GM12878 (cell line): ENCODE data around the gene RCAN2. TPM values are rescaled to one million over a fixed set of nuclear protein-coding genes. Genes with fewer than 3 reads are reported as not detected.

ENCODE experiments used
- ATAC-seq: fragments of 200-7000 bp; cut with Tn5 transposase; 3 replicates; pipeline ENCODE4 v1.9.1; 2020; ENCODE audit warnings: mild to moderate bottlenecking, moderate library complexity
- BruUV-seq: library from RNA; stranded (reverse); fragments of 400-500 nt; replicated peaks from 2 replicates; lab custom pipeline; 2021; lab: Mats Ljungman, UMichigan
- CTCF ChIA-PET: fragments of 300-600 bp; sonication (Branson Sonifier 250); formaldehyde crosslinking; extraction: SDS; loops from one replicate; lab custom pipeline; 2021; ENCODE audit warnings: inconsistent platforms; lab: Yijun Ruan, JAX
- POLR2A ChIA-PET: fragments of 350-600 bp; formaldehyde crosslinking; extraction: SDS; loops from one replicate; lab custom pipeline; 2021; ENCODE audit warnings: inconsistent platforms; lab: Charles Lee
- RAD21 ChIA-PET: fragments of 300-600 bp; sonication (Branson Sonifier 250); formaldehyde crosslinking; loops from one replicate; lab custom pipeline; 2023; ENCODE audit warnings: antibody characterized with exemption; ENCODE audit not compliant: unreplicated experiment; lab: Charles Lee
- SMC1A ChIA-PET: fragments of 300-600 bp; sonication (Branson Sonifier 250); formaldehyde crosslinking; loops from one replicate; lab custom pipeline; 2023; ENCODE audit not compliant: unreplicated experiment, uncharacterized antibody; lab: Charles Lee
- DNase-seq: peaks from one replicate; pipeline ENCODE4 v3.0.0-alpha.2; 2011; ENCODE audit warnings: low read depth, low spot score
- FAIRE-seq: peaks from 3 replicates; lab custom pipeline; 2011; peaks lifted over from hg19 to GRCh38; lab: Jason Lieb, UNC
- H2AFZ ChIP-seq: 2 replicates; pipeline ENCODE4 v1.6.0; 2011; ENCODE audit warnings: low read depth, low read length, control low read depth; ENCODE audit not compliant: control insufficient read depth
- H3K27ac ChIP-seq: 2 replicates; pipeline ENCODE4 v1.5.1; 2011; ENCODE audit warnings: control low read depth; ENCODE audit not compliant: control insufficient read depth, insufficient read depth
- H3K27me3 ChIP-seq, 2 experiments: replicated peaks in 1 of 2; 2 replicates each; pipeline versions ENCODE4 v1.6.0 to v1.6.1; 2011; ENCODE audit warnings: low read length in 1 of 2; ENCODE audit not compliant: control insufficient read depth in 2 of 2, insufficient read depth in 2 of 2
- H3K36me3 ChIP-seq, 2 experiments: 2 replicates each; pipeline ENCODE4 v1.5.1; 2011; ENCODE audit warnings: low read length in 1 of 2; ENCODE audit not compliant: control insufficient read depth in 2 of 2, insufficient read depth in 2 of 2
- H3K4me1 ChIP-seq: 2 replicates; pipeline ENCODE4 v1.6.1; 2011; ENCODE audit warnings: mild to moderate bottlenecking, low read length, moderate library complexity, mixed read lengths; ENCODE audit not compliant: control insufficient read depth, insufficient read depth
- H3K4me2 ChIP-seq: 2 replicates; pipeline ENCODE4 v1.6.0; 2011; ENCODE audit warnings: control low read depth; ENCODE audit not compliant: control insufficient read depth, insufficient read depth
- H3K4me3 ChIP-seq: fragments of 200-600 bp; sonication (generic); 2 replicates; pipeline ENCODE4 v1.5.1; 2016
- H3K79me2 ChIP-seq: 2 replicates; pipeline ENCODE4 v1.6.0; 2011; ENCODE audit warnings: low read length; ENCODE audit not compliant: control insufficient read depth, insufficient read depth
- H3K9ac ChIP-seq: 2 replicates; pipeline ENCODE4 v1.8.0; 2011; ENCODE audit warnings: low read length, control low read depth, mixed read lengths; ENCODE audit not compliant: control insufficient read depth, insufficient read depth
- H3K9me3 ChIP-seq: replicated peaks from 3 replicates; pipeline ENCODE4 v1.5.1; 2011; ENCODE audit warnings: mild to moderate bottlenecking, low read length; ENCODE audit not compliant: control insufficient read depth, insufficient read depth
- H4K20me1 ChIP-seq: 2 replicates; pipeline ENCODE4 v1.6.0; 2011; ENCODE audit not compliant: control insufficient read depth, insufficient read depth
- BCL11A ChIP-seq: IDR thresholded peaks from 2 replicates; pipeline ENCODE4 v1.6.1; 2011; ENCODE audit warnings: low read depth, low read length
- CBX3 ChIP-seq: fragments of 200-600 bp; sonication (generic); IDR thresholded peaks from 2 replicates; pipeline ENCODE4 v1.6.1; 2016; ENCODE audit warnings: low read depth, borderline replicate concordance
- PAX8 ChIP-seq: fragments of 450-650 bp; IDR thresholded peaks from 2 replicates; pipeline ENCODE4 v1.6.1; 2017; ENCODE audit warnings: mild to moderate bottlenecking, moderate library complexity
- SMAD1 ChIP-seq: fragments of 450-650 bp; IDR thresholded peaks from 2 replicates; pipeline ENCODE4 v1.6.1; 2018; ENCODE audit warnings: mild to moderate bottlenecking, low read depth; ENCODE audit not compliant: partially characterized antibody
- SRF ChIP-seq, 2 experiments: IDR thresholded peaks; 2 replicates each; pipeline ENCODE4 v1.6.1; 2011; ENCODE audit warnings: low read depth in 2 of 2, low read length in 2 of 2, mild to moderate bottlenecking in 1 of 2, moderate library complexity in 1 of 2
- TAF1 ChIP-seq: IDR thresholded peaks from 2 replicates; pipeline ENCODE4 v1.6.1; 2011; ENCODE audit warnings: mild to moderate bottlenecking, low read depth, low read length, borderline replicate concordance
- WGBS: methylation state at CpG from one replicate; pipeline ENCODE4 v1.1.6; 2016; ENCODE audit warnings: low lambda C conversion rate; ENCODE audit not compliant: insufficient replicate concordance, insufficient coverage; ENCODE audit errors: missing lambda C conversion rate; 5-methylcytosine and 5-hydroxymethylcytosine counted together
- in situ Hi-C: fragments of 300-500 bp; cut with MboI; formaldehyde crosslinking; loops from 9 replicates; pipeline ENCODE4 v1.14.3; 2018; ENCODE audit warnings: mixed read lengths
- intact Hi-C: fragments of 100-400 bp; cut with micrococcal nuclease; formaldehyde crosslinking; loops from one replicate; pipeline ENCODE4 v1.14.2; 2022; ENCODE audit not compliant: unreplicated experiment
- polyA plus RNA-seq, 11 experiments: library from polyadenylated mRNA; depleted of rRNA in 4 of 11; unstranded in 6 of 11; stranded (reverse) in 5 of 11; fragments of >200 nt; fragmentation: Nextera tagmentation in 4 of 11; fragmentation: Illumina TruSeq in 1 of 11; extraction: Ambion mirVana in 4 of 11; extraction: Trizol in 1 of 11; gene quantifications; 1 replicate in 1 of 11; 2 replicates in 10 of 11; pipeline versions ENCODE4 v1.2.1 to v1.2.3, GENCODE V29; 2011 to 2016; ENCODE audit warnings: inconsistent platforms in 2 of 11, missing spikeins in 2 of 11, low read depth in 1 of 11
- total RNA-seq, 4 experiments: library from RNA; depleted of rRNA in 3 of 4; stranded (reverse); fragments of >200 nt in 3 of 4; fragmentation: Illumina TruSeq in 1 of 4; extraction: Trizol in 1 of 4; gene quantifications; 2 replicates each; pipeline versions ENCODE4 v1.2.1 to v1.2.3, GENCODE V29; 2013 to 2021
- TF ChIP-seq, protein P1 (sequence below): IDR thresholded peaks from 2 replicates; pipeline ENCODE4 v1.6.1; 2012; ENCODE audit warnings: low read depth, low read length, improper control_type of control experiment
- TF ChIP-seq, protein P2 (sequence below): fragments of 450-650 bp; IDR thresholded peaks from 2 replicates; pipeline ENCODE4 v1.6.1; 2016; ENCODE audit warnings: mild to moderate bottlenecking, moderate library complexity, borderline replicate concordance
- TF ChIP-seq, protein P3 (sequence below): IDR thresholded peaks from 2 replicates; pipeline ENCODE4 v1.6.1; 2011; ENCODE audit warnings: mild to moderate bottlenecking, low read depth, low read length, moderate library complexity; ENCODE audit not compliant: insufficient replicate concordance
- TF ChIP-seq, protein P4 (sequence below), 3 experiments: IDR thresholded peaks in 2 of 3; conservative IDR thresholded peaks in 1 of 3; 2 replicates each; pipeline ENCODE4 v1.5.1; 2011; ENCODE audit warnings: low read depth in 3 of 3, low read length in 3 of 3, mild to moderate bottlenecking in 3 of 3, control low read depth in 2 of 3, moderate library complexity in 2 of 3, inconsistent platforms in 1 of 3, mixed read lengths in 1 of 3; ENCODE audit not compliant: control insufficient read depth in 2 of 3, insufficient read depth in 1 of 3; ENCODE audit errors: extremely low read depth in 1 of 3

RCAN2 gene
- total and polyA plus RNA-seq, 10 of the 15 experiments (the other 5 are each of a cell fraction or from before 2014, with no cell fraction given), result 0.06 TPM; not detected in 9

DNA sequence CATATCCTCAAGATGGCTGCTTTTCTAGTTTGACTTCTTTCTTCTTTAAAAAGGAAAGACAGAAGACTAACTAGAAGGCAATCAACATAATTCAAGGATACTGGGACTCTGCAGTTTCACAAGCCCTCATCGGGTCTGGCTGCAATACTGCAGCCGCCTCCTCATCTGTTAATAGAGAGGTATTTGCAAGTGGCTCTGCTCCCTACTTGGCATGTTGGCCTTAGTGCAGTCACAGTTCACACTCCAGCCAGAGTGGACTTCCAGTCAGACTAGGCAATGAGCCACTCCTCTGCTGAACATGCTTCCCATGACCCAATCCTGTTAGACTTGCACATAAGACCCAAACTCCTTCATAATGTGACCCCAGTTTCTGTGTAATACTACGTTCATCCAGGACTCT is 178.6 kb downstream of the RCAN2 start (continued):
- TF ChIP-seq SRF (IDR thresholded peaks at IDR 0.05; ENCODE audit: low read depth in 2 of 2, low read length in 2 of 2), result no peak

DNA sequence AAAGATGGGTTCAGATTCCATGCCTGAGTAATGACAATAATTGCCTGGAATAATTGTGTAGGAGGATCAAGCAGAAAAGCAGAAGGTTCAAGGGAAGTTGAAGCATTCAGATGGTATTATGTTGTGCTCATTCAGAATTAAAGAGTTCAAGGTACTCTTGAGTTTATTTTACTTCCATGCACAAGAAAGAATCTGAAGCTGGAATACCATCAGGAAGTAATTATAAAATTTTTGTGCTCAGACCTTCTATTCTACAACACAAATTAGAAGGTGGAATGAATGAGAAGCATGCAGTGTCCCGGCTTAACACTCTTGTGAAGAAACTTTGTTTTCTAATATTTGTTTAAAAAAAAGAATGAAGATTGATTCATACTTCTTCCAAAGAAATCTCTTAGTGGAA is 181.1 kb downstream of the RCAN2 start:
- 29% methylated on average over 1 of the region's 1 CpG for WGBS
- TF ChIP-seq, protein P1, sequence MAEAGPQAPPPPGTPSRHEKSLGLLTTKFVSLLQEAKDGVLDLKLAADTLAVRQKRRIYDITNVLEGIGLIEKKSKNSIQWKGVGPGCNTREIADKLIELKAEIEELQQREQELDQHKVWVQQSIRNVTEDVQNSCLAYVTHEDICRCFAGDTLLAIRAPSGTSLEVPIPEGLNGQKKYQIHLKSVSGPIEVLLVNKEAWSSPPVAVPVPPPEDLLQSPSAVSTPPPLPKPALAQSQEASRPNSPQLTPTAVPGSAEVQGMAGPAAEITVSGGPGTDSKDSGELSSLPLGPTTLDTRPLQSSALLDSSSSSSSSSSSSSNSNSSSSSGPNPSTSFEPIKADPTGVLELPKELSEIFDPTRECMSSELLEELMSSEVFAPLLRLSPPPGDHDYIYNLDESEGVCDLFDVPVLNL, result no peak
- no peak for TF ChIP-seq PAX8
- TF ChIP-seq CBX3, result no peak
- no peak for TF ChIP-seq TAF1
- TF ChIP-seq, protein P2, sequence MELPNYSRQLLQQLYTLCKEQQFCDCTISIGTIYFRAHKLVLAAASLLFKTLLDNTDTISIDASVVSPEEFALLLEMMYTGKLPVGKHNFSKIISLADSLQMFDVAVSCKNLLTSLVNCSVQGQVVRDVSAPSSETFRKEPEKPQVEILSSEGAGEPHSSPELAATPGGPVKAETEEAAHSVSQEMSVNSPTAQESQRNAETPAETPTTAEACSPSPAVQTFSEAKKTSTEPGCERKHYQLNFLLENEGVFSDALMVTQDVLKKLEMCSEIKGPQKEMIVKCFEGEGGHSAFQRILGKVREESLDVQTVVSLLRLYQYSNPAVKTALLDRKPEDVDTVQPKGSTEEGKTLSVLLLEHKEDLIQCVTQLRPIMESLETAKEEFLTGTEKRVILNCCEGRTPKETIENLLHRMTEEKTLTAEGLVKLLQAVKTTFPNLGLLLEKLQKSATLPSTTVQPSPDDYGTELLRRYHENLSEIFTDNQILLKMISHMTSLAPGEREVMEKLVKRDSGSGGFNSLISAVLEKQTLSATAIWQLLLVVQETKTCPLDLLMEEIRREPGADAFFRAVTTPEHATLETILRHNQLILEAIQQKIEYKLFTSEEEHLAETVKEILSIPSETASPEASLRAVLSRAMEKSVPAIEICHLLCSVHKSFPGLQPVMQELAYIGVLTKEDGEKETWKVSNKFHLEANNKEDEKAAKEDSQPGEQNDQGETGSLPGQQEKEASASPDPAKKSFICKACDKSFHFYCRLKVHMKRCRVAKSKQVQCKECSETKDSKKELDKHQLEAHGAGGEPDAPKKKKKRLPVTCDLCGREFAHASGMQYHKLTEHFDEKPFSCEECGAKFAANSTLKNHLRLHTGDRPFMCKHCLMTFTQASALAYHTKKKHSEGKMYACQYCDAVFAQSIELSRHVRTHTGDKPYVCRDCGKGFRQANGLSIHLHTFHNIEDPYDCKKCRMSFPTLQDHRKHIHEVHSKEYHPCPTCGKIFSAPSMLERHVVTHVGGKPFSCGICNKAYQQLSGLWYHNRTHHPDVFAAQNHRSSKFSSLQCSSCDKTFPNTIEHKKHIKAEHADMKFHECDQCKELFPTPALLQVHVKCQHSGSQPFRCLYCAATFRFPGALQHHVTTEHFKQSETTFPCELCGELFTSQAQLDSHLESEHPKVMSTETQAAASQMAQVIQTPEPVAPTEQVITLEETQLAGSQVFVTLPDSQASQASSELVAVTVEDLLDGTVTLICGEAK, result no peak
- TF ChIP-seq, protein P3, sequence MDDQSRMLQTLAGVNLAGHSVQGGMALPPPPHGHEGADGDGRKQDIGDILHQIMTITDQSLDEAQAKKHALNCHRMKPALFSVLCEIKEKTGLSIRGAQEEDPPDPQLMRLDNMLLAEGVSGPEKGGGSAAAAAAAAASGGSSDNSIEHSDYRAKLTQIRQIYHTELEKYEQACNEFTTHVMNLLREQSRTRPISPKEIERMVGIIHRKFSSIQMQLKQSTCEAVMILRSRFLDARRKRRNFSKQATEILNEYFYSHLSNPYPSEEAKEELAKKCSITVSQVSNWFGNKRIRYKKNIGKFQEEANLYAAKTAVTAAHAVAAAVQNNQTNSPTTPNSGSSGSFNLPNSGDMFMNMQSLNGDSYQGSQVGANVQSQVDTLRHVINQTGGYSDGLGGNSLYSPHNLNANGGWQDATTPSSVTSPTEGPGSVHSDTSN, result no peak
- TF ChIP-seq, protein P4, sequence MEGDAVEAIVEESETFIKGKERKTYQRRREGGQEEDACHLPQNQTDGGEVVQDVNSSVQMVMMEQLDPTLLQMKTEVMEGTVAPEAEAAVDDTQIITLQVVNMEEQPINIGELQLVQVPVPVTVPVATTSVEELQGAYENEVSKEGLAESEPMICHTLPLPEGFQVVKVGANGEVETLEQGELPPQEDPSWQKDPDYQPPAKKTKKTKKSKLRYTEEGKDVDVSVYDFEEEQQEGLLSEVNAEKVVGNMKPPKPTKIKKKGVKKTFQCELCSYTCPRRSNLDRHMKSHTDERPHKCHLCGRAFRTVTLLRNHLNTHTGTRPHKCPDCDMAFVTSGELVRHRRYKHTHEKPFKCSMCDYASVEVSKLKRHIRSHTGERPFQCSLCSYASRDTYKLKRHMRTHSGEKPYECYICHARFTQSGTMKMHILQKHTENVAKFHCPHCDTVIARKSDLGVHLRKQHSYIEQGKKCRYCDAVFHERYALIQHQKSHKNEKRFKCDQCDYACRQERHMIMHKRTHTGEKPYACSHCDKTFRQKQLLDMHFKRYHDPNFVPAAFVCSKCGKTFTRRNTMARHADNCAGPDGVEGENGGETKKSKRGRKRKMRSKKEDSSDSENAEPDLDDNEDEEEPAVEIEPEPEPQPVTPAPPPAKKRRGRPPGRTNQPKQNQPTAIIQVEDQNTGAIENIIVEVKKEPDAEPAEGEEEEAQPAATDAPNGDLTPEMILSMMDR (IDR thresholded peaks at IDR 0.05 in 2 of 3, conservative IDR thresholded peaks at IDR 0.05 in 1 of 3; ENCODE audit: control insufficient read depth in 2 of 3, extremely low read depth in 1 of 3, insufficient read depth in 1 of 3, low read depth in 3 of 3, low read length in 3 of 3), result no peak
- TF ChIP-seq SMAD1, result no peak
- TF ChIP-seq BCL11A, result no peak

More for the DNA sequence above, 181.1 kb downstream of the RCAN2 start:
- H2AFZ ChIP-seq, result no peak overlapping the region
- FAIRE-seq, result no peak
- H3K79me2 ChIP-seq, result no peaks in the 10 kb centered on the region
- no TSS peak for BruUV-seq
- no peak for ATAC-seq
- H3K4me2 ChIP-seq, result no peak overlapping the region
- RAD21 ChIA-PET, result no interaction called here
- H3K4me3 ChIP-seq, result no peak overlapping the region
- no peaks in the 10 kb centered on the region for H3K36me3 ChIP-seq
- no peaks in the 10 kb centered on the region for H3K27me3 ChIP-seq
- SMC1A ChIA-PET, result no interaction called here
- no peaks in the 10 kb centered on the region for H3K9me3 ChIP-seq
- no peaks in the 10 kb centered on the region for H3K4me1 ChIP-seq
- in situ Hi-C loops, result no loop called here
- H3K9ac ChIP-seq, result no peak overlapping the region
- POLR2A ChIA-PET, result no interaction called here
- no peak overlapping the region for H3K27ac ChIP-seq
- H4K20me1 ChIP-seq, result no peaks in the 10 kb centered on the region
- CTCF ChIA-PET, result no interaction called here
- no peak for DNase-seq
- intact Hi-C loops, result no loop called here
